ENCODE data around the gene KBTBD12. TPM values are rescaled to one million over a fixed set of nuclear protein-coding genes. Genes with fewer than 3 reads are reported as not detected.

Gene KBTBD12
- total and polyA plus RNA-seq, 2 of the 13 experiments (the other 11 are each of a cell fraction or from before 2014, with no cell fraction given) = not detected

- TF ChIP-seq ZNF24 (IDR thresholded peaks at IDR 0.05) = no peak
- TF ChIP-seq TFAP4 (IDR thresholded peaks at IDR 0.05; ENCODE audit: borderline replicate concordance, low read depth) = peak; percentile 79; the same call in 1 of the 2 replicates
- TF ChIP-seq ZNF724P (CRISPR knock-in tag; IDR thresholded peaks at IDR 0.05; ENCODE audit: borderline replicate concordance) = no peak
- TF ChIP-seq NBN (conservative IDR thresholded peaks at IDR 0.05) = no peak
- TF ChIP-seq ZBTB34 (CRISPR knock-in tag; IDR thresholded peaks at IDR 0.05) = no peak
- TF ChIP-seq ATRX (CRISPR knock-in tag; IDR thresholded peaks at IDR 0.05; ENCODE audit: borderline replicate concordance) = no peak
- no peak for TF ChIP-seq ZNF556 (CRISPR knock-in tag; IDR thresholded peaks at IDR 0.05; ENCODE audit: borderline replicate concordance)
- TF ChIP-seq ZHX1 (CRISPR knock-in tag; IDR thresholded peaks at IDR 0.05; ENCODE audit: low read depth) = no peak
- no peak for TF ChIP-seq ZNF557 (CRISPR knock-in tag; IDR thresholded peaks at IDR 0.05)
- TF ChIP-seq ZBTB7B (CRISPR knock-in tag; IDR thresholded peaks at IDR 0.05) = no peak
- TF ChIP-seq CENPBD1 (CRISPR knock-in tag; IDR thresholded peaks at IDR 0.05; ENCODE audit: borderline replicate concordance, low read depth) = no peak
- no peak for TF ChIP-seq ATF2 (CRISPR knock-in tag; IDR thresholded peaks at IDR 0.05)
- TF ChIP-seq ZNF782 (CRISPR knock-in tag; IDR thresholded peaks at IDR 0.05; ENCODE audit: borderline replicate concordance) = no peak
- no peak for TF ChIP-seq NFE2L1 (CRISPR knock-in tag; IDR thresholded peaks at IDR 0.05; ENCODE audit: borderline replicate concordance)
- TF ChIP-seq ZNF17 (CRISPR knock-in tag; IDR thresholded peaks at IDR 0.05) = no peak
- TF ChIP-seq KDM2A (CRISPR knock-in tag; IDR thresholded peaks at IDR 0.05; ENCODE audit: borderline replicate concordance, low read depth) = peak; percentile 27; the same call in 1 of the 2 replicates
- no peak for TF ChIP-seq CREM (IDR thresholded peaks at IDR 0.05)
- no peak for TF ChIP-seq CREM (CRISPR knock-in tag; IDR thresholded peaks at IDR 0.05)
- no peak for TF ChIP-seq TARDBP (CRISPR knock-in tag; IDR thresholded peaks at IDR 0.05)
These were observed 91.3 kb downstream of the KBTBD12 start (continued) for GRCh38 chr3:128006061-128007032.

Data from HepG2 (cell line).